Activated CD4-positive, alpha-beta memory T cell treated with anti-CD3 and anti-CD28 coated beads for 36 hours (primary cell): ENCODE data around the gene OR5M11. TPM values are rescaled to one million over a fixed set of nuclear protein-coding genes. Genes with fewer than 3 reads are reported as not detected.

Experiments used
- CTCF ChIA-PET: fragments of 350-600 bp; sonication (Branson Sonifier 250); formaldehyde crosslinking; loops from one replicate; lab custom pipeline; 2021; ENCODE audit warnings: antibody characterized with exemption, inconsistent platforms; lab: Charles Lee
- POLR2A ChIA-PET: fragments of 350-600 bp; sonication (Branson Sonifier 250); formaldehyde crosslinking; loops from one replicate; lab custom pipeline; 2021; ENCODE audit warnings: antibody characterized with exemption; lab: Charles Lee
- DNase-seq: peaks from one replicate; pipeline ENCODE4 v3.0.0-alpha.2; 2020
- H3K27ac Mint-ChIP-seq: one replicate; pipeline ENCODE4 v1.8.0; 2021; ENCODE audit warnings: mixed read lengths
- H3K27me3 Mint-ChIP-seq: one replicate; pipeline ENCODE4 v1.8.0; 2021; ENCODE audit warnings: mixed read lengths
- H3K36me3 Mint-ChIP-seq: one replicate; pipeline ENCODE4 v1.8.0; 2021; ENCODE audit warnings: mixed read lengths
- H3K4me1 Mint-ChIP-seq: one replicate; pipeline ENCODE4 v1.8.0; 2021; ENCODE audit warnings: low read depth, mixed read lengths
- H3K4me3 Mint-ChIP-seq: one replicate; pipeline ENCODE4 v1.8.0; 2021; ENCODE audit warnings: mild to moderate bottlenecking, mixed read lengths
- H3K9me3 Mint-ChIP-seq: one replicate; pipeline ENCODE4 v1.8.0; 2021; ENCODE audit warnings: mixed read lengths
- intact Hi-C: fragments of 100-400 bp; cut with micrococcal nuclease; formaldehyde crosslinking; loops from one replicate; pipeline ENCODE4 v1.15.1; 2023
- total RNA-seq, 2 experiments: library from RNA; stranded (reverse); gene quantifications; one replicate each; pipeline ENCODE4 v1.2.3, GENCODE V29; 2021

OR5M11 gene
- total RNA-seq, 2 experiments from 2014 or later, result not detected

GRCh38 chr11:56495117-56495516 is 47.9 kb downstream of the OR5M11 start:
- Mint-ChIP-seq H3K27me3 (no peaks in the 10 kb centered on the region), H3K36me3 (no peaks in the 10 kb centered on the region), H3K27ac (no peak overlapping the region), H3K4me1 (no peaks in the 10 kb centered on the region), H3K4me3 (no peak overlapping the region), H3K9me3 (peaks cover 24% of the 10 kb centered on the region)
- intact Hi-C loops, result no loop called here
- ChIA-PET CTCF (no interaction called here), POLR2A (no interaction called here)
- DNase-seq, result no peak

Other genes starting within 250 kb of the OR5M11 start
- gene OR8K3, start 228.1 kb downstream of the OR5M11 start, total RNA-seq, result not detected
- gene OR8K1, start 197.2 kb downstream of the OR5M11 start, total RNA-seq, result not detected
- not detected for gene OR8J1, start 189.0 kb downstream of the OR5M11 start, total RNA-seq
- gene OR8U1, start 167.6 kb downstream of the OR5M11 start, total RNA-seq, result not detected
- gene OR5AL1, start 130.6 kb downstream of the OR5M11 start, total RNA-seq, result not detected
- not detected for gene OR5M3, start 69.9 kb downstream of the OR5M11 start, total RNA-seq
- not detected for gene OR5M8, start 51.9 kb downstream of the OR5M11 start, total RNA-seq
- gene OR5M10, start 34.5 kb upstream of the OR5M11 start, total RNA-seq, result not detected
- not detected for gene OR5M1, start 71.6 kb upstream of the OR5M11 start, total RNA-seq
- not detected for gene OR5AP2, start 99.2 kb upstream of the OR5M11 start, total RNA-seq
- gene OR5AR1, start 120.4 kb upstream of the OR5M11 start, total RNA-seq, result not detected
- gene OR9G1, start 155.8 kb upstream of the OR5M11 start, total RNA-seq, result not detected
- gene OR9G4, start 205.4 kb upstream of the OR5M11 start, total RNA-seq, result not detected